Epithelial cell of esophagus (primary cell): ENCODE measurements around the gene PIK3R1.
A peak's percentile ranks its signal among the peaks of the same experiment; 100 is the strongest.

ENCODE experiments used
- DNase-seq: peaks from one replicate; pipeline ENCODE4 v3.0.0; 2010; ENCODE audit warnings: low read depth
- H3K4me3 ChIP-seq: 2 replicates; pipeline ENCODE4 v1.5.1; 2011; ENCODE audit warnings: mild to moderate bottlenecking, low read length, control low read depth
- TF ChIP-seq, protein P1 (sequence below): IDR thresholded peaks from 2 replicates; pipeline ENCODE4 v1.5.1; 2011; ENCODE audit warnings: low read depth, mild to moderate bottlenecking, low read length, control low read depth, inconsistent platforms; ENCODE audit not compliant: insufficient read depth; ENCODE audit errors: missing control alignments

PIK3R1 gene

DNA sequence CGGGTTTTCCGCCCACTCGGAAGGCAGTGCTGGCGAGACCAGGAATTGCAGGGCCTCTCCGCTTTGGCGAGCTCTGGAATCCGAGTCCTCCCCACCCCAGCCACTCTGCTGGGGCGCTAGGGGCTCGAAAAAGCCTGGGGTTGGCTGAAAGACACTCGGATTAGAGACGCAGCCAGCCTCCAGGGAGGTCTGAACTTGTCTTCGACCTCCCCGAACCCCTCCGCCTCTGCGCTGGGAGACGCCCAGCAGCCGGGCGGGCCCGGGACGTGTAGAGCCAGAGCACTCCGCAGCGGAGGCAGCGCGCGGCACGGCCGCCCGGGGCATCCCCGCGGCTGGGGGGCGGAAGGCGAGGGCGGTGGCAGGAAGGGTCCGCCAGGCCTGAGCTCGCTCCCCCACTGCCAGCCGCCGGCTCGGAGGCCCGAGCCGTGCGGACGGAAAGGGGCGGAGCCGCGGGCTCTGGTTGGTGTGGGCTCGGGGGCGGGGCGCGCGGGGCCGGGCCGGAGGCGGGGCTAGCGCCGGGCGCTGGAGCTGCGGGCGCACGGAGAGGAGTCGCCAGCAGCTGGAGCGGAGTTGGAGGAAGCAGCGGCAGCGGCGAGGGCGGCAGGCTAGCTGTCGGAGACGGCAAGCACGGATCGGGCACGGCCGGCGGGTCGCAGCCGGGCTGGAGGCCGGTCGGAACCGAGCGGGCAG, at the start of gene PIK3R1:
Gene PIK3R1 (plus strand): TSS at position 549 of the 690 bp plus-strand sequence. CDS start 10,920 bp downstream, outside the sequence.
- H3K4me3 ChIP-seq: peak within 1 kb of the TSS; percentile 95
- TF ChIP-seq, protein P1, sequence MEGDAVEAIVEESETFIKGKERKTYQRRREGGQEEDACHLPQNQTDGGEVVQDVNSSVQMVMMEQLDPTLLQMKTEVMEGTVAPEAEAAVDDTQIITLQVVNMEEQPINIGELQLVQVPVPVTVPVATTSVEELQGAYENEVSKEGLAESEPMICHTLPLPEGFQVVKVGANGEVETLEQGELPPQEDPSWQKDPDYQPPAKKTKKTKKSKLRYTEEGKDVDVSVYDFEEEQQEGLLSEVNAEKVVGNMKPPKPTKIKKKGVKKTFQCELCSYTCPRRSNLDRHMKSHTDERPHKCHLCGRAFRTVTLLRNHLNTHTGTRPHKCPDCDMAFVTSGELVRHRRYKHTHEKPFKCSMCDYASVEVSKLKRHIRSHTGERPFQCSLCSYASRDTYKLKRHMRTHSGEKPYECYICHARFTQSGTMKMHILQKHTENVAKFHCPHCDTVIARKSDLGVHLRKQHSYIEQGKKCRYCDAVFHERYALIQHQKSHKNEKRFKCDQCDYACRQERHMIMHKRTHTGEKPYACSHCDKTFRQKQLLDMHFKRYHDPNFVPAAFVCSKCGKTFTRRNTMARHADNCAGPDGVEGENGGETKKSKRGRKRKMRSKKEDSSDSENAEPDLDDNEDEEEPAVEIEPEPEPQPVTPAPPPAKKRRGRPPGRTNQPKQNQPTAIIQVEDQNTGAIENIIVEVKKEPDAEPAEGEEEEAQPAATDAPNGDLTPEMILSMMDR: peak; percentile 37

DNA sequence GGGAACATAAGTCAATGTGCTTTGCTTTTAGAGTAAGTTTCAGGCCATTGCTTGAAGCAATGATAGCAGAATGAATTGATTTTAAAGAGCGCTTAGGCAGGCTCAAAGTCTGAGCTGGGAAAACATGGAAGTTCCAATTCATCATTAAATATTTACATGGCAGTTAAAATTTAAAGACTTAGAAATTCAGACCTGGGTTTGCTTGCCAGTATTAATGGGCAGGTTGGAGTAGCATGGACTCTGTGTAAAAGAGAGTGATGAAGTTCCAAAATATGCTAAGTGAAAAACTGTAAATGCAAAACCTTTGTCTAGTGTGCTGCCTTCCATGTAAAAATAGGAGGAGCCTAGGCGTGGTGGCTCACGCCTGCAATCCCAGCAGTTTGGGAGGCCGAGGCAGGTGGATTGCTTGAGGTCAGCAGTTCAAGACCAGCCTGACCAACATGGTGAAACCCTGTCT, 48.3 kb upstream of the PIK3R1 start:
- no peak overlapping the region for H3K4me3 ChIP-seq
- DNase-seq: no peak
- TF ChIP-seq, protein P1: no peak

More for the DNA sequence above, at the start of gene PIK3R1:
- peak; percentile 96 for DNase-seq

DNA sequence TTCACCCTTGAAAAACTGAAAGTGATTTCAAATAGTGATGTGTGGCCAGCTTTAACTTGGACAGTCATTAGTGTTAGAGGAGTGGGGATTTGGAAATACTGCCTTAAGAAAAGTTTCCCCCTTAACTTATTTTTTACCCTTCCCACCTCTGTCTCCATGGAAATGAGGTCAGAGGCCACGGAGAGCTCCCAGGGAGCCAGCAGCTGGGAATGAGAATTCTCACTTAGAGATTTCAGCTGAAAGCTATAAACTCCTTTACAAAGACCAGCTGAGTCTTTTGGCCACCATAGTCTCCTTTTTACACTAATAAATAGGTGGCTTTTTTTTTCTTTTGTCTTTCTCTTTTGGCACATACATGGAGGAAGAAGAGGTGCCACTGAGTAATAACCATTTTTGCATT, 45.7 kb upstream of the PIK3R1 start:
- DNase-seq: no peak
- TF ChIP-seq, protein P1: no peak
- no peak overlapping the region for H3K4me3 ChIP-seq

DNA sequence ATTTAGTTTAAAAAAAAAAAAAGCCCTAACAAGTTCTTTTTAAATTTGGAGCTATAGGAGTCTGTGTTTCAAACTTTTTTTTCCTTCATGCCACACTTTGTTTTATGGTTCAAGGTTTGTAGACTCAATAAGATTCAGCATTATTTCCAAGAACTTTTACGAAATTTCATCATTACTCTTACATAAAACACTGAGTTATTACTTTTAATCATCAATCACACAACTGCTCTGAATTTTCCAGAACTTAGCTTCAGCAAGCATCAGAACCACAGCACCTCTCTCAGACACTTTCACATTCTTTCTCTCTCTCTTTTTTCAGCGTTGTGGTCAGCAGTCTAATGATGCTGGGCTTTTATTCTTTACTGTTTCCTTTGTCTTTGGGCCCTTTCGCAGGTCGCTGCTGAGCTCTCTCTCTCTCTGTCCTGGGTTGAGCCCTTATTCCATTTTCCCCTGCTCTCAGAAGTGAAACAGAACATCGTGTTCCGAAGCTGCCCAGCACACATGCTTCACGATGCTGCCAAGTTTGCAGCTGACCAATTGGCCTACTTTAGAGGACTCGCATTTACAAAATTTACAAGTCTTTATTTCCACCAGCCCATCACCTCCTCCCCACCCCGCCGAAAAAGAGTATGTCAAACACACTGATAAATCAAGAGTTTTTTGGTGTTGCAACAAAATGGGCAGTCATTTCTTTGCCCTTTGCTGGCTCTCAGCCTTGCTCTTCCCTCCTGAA, 44.6 kb upstream of the PIK3R1 start:
- TF ChIP-seq, protein P1: no peak
- no peak for DNase-seq
- H3K4me3 ChIP-seq: no peak overlapping the region

DNA sequence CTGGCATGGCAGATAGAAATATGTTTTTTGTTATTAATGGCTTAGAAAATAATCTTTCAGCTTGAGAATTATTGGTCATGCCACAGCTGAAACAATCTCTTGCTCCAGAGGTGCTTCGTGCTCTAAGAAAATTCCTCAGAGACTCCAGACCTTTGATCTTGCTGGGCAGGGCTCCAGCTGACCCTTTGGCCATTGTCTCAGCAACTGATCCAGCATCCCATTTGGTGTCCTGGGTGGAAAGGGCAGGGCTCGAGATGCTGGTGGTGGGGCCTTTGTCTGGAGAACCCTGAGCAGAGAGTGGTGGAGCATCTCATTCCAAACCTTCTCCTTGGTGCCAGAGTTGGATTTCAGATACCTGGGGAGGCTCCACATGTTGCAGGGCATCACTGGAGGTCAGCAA, 43.2 kb upstream of the PIK3R1 start:
- no peak for DNase-seq
- no peak overlapping the region for H3K4me3 ChIP-seq
- TF ChIP-seq, protein P1: no peak

DNA sequence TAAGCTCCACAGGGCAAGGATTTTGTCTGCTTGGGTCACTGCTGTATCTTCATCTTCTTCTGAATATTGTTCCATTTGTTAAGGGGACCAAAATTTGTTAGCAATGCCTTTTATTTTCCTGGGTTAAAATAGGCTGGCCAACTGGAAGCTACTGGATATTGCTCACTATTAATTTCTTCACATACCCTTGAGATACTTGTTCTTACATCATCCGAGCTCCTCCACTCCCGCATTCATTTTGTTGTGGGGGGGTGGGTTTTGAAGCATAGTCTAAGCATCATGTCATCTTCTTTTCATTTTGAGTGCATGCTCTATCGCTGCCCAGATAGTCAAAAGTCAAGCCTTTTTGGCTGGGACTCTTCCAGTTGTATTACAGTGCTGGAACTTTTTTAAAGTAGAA, 42.5 kb upstream of the PIK3R1 start:
- H3K4me3 ChIP-seq: no peak overlapping the region
- DNase-seq: no peak
- TF ChIP-seq, protein P1: no peak

DNA sequence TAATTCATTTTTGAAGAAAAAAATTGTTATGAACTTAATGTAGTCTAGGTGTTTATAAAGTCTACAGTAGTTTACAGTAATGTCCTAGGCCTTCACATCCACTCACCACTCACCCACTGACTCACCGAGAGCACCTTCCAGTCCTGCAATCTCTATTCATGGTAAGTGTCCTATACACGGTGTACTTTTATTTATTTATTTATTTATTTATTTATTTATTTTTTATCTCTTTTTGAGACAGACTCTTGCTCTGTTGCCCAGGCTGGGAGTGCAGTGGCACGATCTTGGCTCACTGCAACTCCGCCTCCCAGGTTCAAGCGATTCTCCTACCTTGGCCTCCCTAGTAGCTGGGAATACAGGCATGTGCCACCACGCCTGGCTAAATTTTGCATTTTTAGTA, 39.3 kb upstream of the PIK3R1 start:
- TF ChIP-seq, protein P1: no peak
- no peak overlapping the region for H3K4me3 ChIP-seq
- DNase-seq: no peak
